ENCODE data around the gene MICALL1. TPM values are rescaled to one million over a fixed set of nuclear protein-coding genes. Genes with fewer than 3 reads are reported as not detected.
A peak's percentile ranks its signal among the peaks of the same experiment; 100 is the strongest.

Gene MICALL1
- total and polyA plus RNA-seq, 2 donors from 2014 or later: 9.6 to 30.9 TPM

DNA sequence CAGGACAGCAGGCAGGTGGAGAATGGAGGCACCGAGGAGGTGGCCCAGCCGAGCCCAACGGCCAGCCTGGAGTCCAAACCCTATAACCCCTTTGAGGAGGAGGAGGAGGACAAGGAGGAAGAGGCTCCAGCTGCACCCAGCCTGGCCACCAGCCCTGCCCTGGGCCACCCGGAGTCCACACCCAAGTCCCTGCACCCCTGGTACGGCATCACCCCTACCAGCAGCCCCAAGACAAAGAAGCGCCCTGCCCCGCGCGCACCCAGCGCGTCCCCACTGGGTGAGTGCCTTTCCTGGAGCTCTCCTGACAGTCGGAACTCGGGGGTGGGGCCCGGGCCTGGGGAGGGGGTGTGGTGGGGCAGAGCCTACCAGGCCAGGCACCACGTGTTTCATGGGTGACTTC lies 19.7 kb downstream of the MICALL1 start:
- peak in 1 of 5 donors; percentile 75 for DNase-seq
- Histone ChIP-seq H3K9me3 (ENCODE audit: control insufficient read depth in 2 of 3, insufficient read depth in 1 of 3, low read length in 3 of 3) (no peaks in the 10 kb centered on the region), H3K27ac (ENCODE audit: low read depth in 2 of 2, low read length in 2 of 2) (no peak overlapping the region), H3K27me3 (ENCODE audit: control insufficient read depth, insufficient read depth, low read length) (no peaks in the 10 kb centered on the region), H3K36me3 (ENCODE audit: control insufficient read depth in 2 of 3, insufficient read depth in 3 of 3, low read length in 3 of 3) (peaks cover 3 to 9% (median 8%) of the 10 kb centered on the region in 3 donors), H3K4me1 (ENCODE audit: control insufficient read depth in 2 of 3, insufficient read depth in 2 of 3, low read depth in 1 of 3, low read length in 3 of 3) (no peaks in the 10 kb centered on the region), H3K9ac (ENCODE audit: low read length in 3 of 3) (no peak overlapping the region), H3K4me3 (ENCODE audit: low read length in 3 of 3) (no peak overlapping the region)
- FAIRE-seq: no peak
- TF ChIP-seq, protein P1, sequence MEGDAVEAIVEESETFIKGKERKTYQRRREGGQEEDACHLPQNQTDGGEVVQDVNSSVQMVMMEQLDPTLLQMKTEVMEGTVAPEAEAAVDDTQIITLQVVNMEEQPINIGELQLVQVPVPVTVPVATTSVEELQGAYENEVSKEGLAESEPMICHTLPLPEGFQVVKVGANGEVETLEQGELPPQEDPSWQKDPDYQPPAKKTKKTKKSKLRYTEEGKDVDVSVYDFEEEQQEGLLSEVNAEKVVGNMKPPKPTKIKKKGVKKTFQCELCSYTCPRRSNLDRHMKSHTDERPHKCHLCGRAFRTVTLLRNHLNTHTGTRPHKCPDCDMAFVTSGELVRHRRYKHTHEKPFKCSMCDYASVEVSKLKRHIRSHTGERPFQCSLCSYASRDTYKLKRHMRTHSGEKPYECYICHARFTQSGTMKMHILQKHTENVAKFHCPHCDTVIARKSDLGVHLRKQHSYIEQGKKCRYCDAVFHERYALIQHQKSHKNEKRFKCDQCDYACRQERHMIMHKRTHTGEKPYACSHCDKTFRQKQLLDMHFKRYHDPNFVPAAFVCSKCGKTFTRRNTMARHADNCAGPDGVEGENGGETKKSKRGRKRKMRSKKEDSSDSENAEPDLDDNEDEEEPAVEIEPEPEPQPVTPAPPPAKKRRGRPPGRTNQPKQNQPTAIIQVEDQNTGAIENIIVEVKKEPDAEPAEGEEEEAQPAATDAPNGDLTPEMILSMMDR (IDR thresholded peaks at IDR 0.05; ENCODE audit: borderline replicate concordance, extremely low read depth, insufficient read depth): no peak
- intact Hi-C loops (cut with DNase I): no loop called here

DNA sequence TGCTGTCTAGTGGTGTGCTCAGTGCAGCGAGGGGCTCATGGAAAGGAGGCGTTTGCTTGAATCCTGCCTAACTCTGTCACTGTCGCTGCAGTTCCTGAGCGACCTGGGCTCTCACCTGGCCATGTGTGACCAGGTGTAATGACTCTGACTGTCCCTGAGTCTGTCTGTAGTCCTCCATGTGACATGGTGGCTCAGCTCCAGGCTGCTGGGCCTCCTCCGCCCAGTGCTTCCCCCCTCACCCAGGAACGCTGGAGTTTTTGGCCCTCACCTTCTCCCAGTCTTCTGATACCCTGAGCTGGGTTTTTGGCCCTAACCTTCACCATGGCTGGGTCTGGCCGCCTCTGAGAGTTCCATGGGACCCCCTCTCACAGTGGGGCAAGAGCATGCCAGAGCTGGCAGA lies 20.3 kb downstream of the MICALL1 start:
- no peak for FAIRE-seq
- Histone ChIP-seq H3K27me3 (ENCODE audit: control insufficient read depth, insufficient read depth, low read length) (no peaks in the 10 kb centered on the region), H3K4me3 (ENCODE audit: low read length in 3 of 3) (no peak overlapping the region), H3K4me1 (ENCODE audit: control insufficient read depth in 2 of 3, insufficient read depth in 2 of 3, low read depth in 1 of 3, low read length in 3 of 3) (no peaks in the 10 kb centered on the region), H3K9me3 (ENCODE audit: control insufficient read depth in 2 of 3, insufficient read depth in 1 of 3, low read length in 3 of 3) (no peaks in the 10 kb centered on the region), H3K27ac (ENCODE audit: low read depth in 2 of 2, low read length in 2 of 2) (no peak overlapping the region), H3K9ac (ENCODE audit: low read length in 3 of 3) (no peak overlapping the region), H3K36me3 (ENCODE audit: control insufficient read depth in 2 of 3, insufficient read depth in 3 of 3, low read length in 3 of 3) (peaks cover 3 to 9% (median 8%) of the 10 kb centered on the region in 3 donors)
- TF ChIP-seq, protein P1 (IDR thresholded peaks at IDR 0.05; ENCODE audit: borderline replicate concordance, extremely low read depth, insufficient read depth): no peak
- no peak for DNase-seq
- intact Hi-C loops (cut with DNase I): no loop called here

DNA sequence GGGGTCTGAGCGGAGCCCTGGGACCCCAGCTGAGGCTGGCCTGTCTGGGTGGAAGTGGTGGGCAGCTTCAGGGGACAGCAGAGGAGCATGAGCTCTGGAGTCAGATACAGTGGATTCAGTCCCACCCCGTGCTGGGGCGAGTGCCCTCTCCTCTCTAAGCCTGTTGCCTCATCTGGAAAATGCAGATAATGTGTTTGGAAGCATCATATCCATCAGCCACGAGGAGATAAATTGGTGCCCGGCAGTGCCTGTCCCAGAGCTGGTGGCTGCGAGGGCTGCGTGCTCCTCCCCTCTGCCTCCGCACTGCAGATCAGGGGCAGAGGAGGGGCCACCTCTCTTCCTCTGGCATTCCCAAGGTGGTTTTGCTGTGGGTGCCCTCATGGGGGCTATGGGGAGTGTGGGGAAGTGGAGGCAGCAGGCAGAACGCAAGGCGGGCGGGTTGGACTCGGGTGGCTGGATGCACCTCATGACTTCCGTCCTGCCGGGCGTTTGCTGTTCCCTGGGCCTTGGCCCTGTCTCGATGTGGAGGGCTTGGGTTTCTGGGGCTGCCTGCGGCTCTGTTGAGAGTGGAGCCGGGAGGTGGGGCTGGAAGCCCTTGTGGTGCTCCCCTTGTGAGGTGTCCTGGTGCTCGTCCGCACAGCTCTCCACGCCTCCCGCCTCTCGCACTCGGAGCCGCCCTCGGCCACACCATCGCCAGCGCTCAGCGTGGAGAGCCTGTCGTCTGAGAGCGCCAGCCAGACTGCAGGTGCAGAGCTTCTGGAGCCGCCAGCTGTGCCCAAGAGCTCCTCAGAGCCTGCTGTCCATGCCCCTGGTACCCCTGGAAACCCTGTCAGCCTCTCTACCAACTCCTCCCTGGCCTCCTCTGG lies 20.9 kb downstream of the MICALL1 start:
- FAIRE-seq: no peak
- peaks cover 3 to 9% (median 8%) of the 10 kb centered on the region in 3 donors for H3K36me3 ChIP-seq (ENCODE audit: control insufficient read depth in 2 of 3, insufficient read depth in 3 of 3, low read length in 3 of 3)
- intact Hi-C loops (cut with DNase I): no loop called here
- TF ChIP-seq, protein P1 (IDR thresholded peaks at IDR 0.05; ENCODE audit: borderline replicate concordance, extremely low read depth, insufficient read depth): no peak
- no peaks in the 10 kb centered on the region for H3K27me3 ChIP-seq (ENCODE audit: control insufficient read depth, insufficient read depth, low read length)
- H3K9ac ChIP-seq (ENCODE audit: low read length in 3 of 3): no peak overlapping the region
- no peaks in the 10 kb centered on the region for H3K9me3 ChIP-seq (ENCODE audit: control insufficient read depth in 2 of 3, insufficient read depth in 1 of 3, low read length in 3 of 3)
- DNase-seq: peak in 1 of 5 donors; percentile 70
- no peaks in the 10 kb centered on the region for H3K4me1 ChIP-seq (ENCODE audit: control insufficient read depth in 2 of 3, insufficient read depth in 2 of 3, low read depth in 1 of 3, low read length in 3 of 3)
- no peak overlapping the region for H3K27ac ChIP-seq (ENCODE audit: low read depth in 2 of 2, low read length in 2 of 2)
- H3K4me3 ChIP-seq (ENCODE audit: low read length in 3 of 3): no peak overlapping the region

All from kidney (tissue), 14 donors.